Kidney glomerular epithelial cell (primary cell): ENCODE data around the gene NAGLU.

ENCODE experiments used
- DNase-seq: peaks from one replicate; lab custom pipeline; 2025; lab: John Stamatoyannopoulos, UW

NAGLU gene

GRCh38 chr17:42564815-42565522, 28.9 kb downstream of the NAGLU start:
- no peak for DNase-seq

GRCh38 chr17:42565523-42566214, 29.6 kb downstream of the NAGLU start:
- DNase-seq, result no peak

- no peak for DNase-seq
Observed at GRCh38 chr17:42566215-42566882, 30.3 kb downstream of the NAGLU start.

- DNase-seq, result peak; percentile 81
Observed at GRCh38 chr17:42566883-42567573, 31.0 kb downstream of the NAGLU start, which contains the start of gene MLX. Gene MLX (plus strand): TSS chr17:42567100. CDS start chr17:42567125, 25 bp downstream.

- DNase-seq, result no peak
Observed at GRCh38 chr17:42568341-42569111, 32.5 kb downstream of the NAGLU start.

GRCh38 chr17:42571435-42572225, 35.6 kb downstream of the NAGLU start:
- no peak for DNase-seq

- no peak for DNase-seq
Observed at GRCh38 chr17:42573095-42573494, 37.1 kb downstream of the NAGLU start.

GRCh38 chr17:42574463-42574862, 38.4 kb downstream of the NAGLU start:
- no peak for DNase-seq

- no peak for DNase-seq
Observed at GRCh38 chr17:42577140-42577531, 41.1 kb downstream of the NAGLU start.

- peak; percentile 84 for DNase-seq
Observed at GRCh38 chr17:42577532-42578281, 41.7 kb downstream of the NAGLU start, which contains the start of gene PSMC3IP. Gene PSMC3IP (minus strand): TSS chr17:42577729. CDS start chr17:42577686, 43 bp downstream.

GRCh38 chr17:42578282-42578869, 42.3 kb downstream of the NAGLU start:
- DNase-seq, result peak; percentile 59

- DNase-seq, result no peak
Observed at GRCh38 chr17:42579794-42580551, 43.9 kb downstream of the NAGLU start.

GRCh38 chr17:42581744-42582270, 45.8 kb downstream of the NAGLU start:
- DNase-seq, result no peak

GRCh38 chr17:42584880-42585279, 48.8 kb downstream of the NAGLU start:
- DNase-seq, result no peak

GRCh38 chr17:42585353-42585752, 49.3 kb downstream of the NAGLU start:
- DNase-seq, result no peak

GRCh38 chr17:42586514-42587230, 50.6 kb downstream of the NAGLU start:
- no peak for DNase-seq

- DNase-seq, result no peak
Observed at GRCh38 chr17:42590886-42591285, 54.8 kb downstream of the NAGLU start.

GRCh38 chr17:42591411-42591810, 55.4 kb downstream of the NAGLU start:
- DNase-seq, result no peak
